HEK293 (cell line): Measurements from ENCODE around the gene VWF.

ENCODE experiments used
- CTCF ChIA-PET: fragments of 350-600 bp; formaldehyde crosslinking; extraction: SDS; loops from one replicate; lab custom pipeline; 2021; ENCODE audit warnings: antibody characterized with exemption; lab: Yijun Ruan, JAX
- POLR2A ChIA-PET: fragments of 300-600 bp; formaldehyde crosslinking; extraction: SDS; loops from one replicate; lab custom pipeline; 2020; ENCODE audit warnings: antibody characterized with exemption, inconsistent platforms; lab: Yijun Ruan, JAX
- H3K27ac ChIP-seq: fragments of 200-500 bp; sonication (Bioruptor generic); 2 replicates; pipeline ENCODE4 v1.5.1; 2014; ENCODE audit warnings: low read depth, low read length, control low read depth, inconsistent platforms; ENCODE audit errors: extremely low read depth
- H3K36me3 ChIP-seq, 2 experiments: fragments of 200-500 bp in 1 of 2; sonication (Bioruptor generic) in 1 of 2; 1 replicate in 1 of 2; 2 replicates in 1 of 2; pipeline ENCODE4 v1.5.1; 2014 to 2017; ENCODE audit warnings: inconsistent platforms in 2 of 2, low read length in 2 of 2; ENCODE audit not compliant: control insufficient read depth in 2 of 2, insufficient read depth in 1 of 2
- H3K4me1 ChIP-seq: fragments of 200-500 bp; sonication (Bioruptor generic); 2 replicates; pipeline ENCODE4 v1.5.1; 2014; ENCODE audit warnings: mild to moderate bottlenecking, low read length, inconsistent platforms; ENCODE audit not compliant: control insufficient read depth, insufficient read depth
- H3K4me3 ChIP-seq: 2 replicates; pipeline ENCODE4 v1.5.1; 2011; ENCODE audit warnings: low read depth, mild to moderate bottlenecking, control low read depth, low read length, moderate library complexity
- H3K9me3 ChIP-seq: fragments of 200-500 bp; sonication (Bioruptor generic); 2 replicates; pipeline ENCODE4 v1.5.1; 2014; ENCODE audit warnings: low read depth, low read length, inconsistent platforms; ENCODE audit not compliant: control insufficient read depth, insufficient read depth
- GLI4 ChIP-seq: fragments of 450-650 bp; formaldehyde crosslinking; IDR thresholded peaks from 2 replicates; pipeline ENCODE4 v1.5.1; 2016; ENCODE audit warnings: missing biosample characterization, missing genetic modification characterization
- GLIS1 ChIP-seq: fragments of 450-650 bp; formaldehyde crosslinking; IDR thresholded peaks from 2 replicates; pipeline ENCODE4 v1.5.1; 2016; ENCODE audit warnings: missing biosample characterization, missing genetic modification characterization
- OSR2 ChIP-seq: fragments of 450-650 bp; formaldehyde crosslinking; IDR thresholded peaks from 2 replicates; pipeline ENCODE4 v1.5.1; 2016; ENCODE audit warnings: missing biosample characterization, missing genetic modification characterization
- PRDM2 ChIP-seq: fragments of 450-650 bp; formaldehyde crosslinking; IDR thresholded peaks from 2 replicates; pipeline ENCODE4 v1.5.1; 2016; ENCODE audit warnings: missing biosample characterization, missing genetic modification characterization, borderline replicate concordance
- PRDM4 ChIP-seq: fragments of 450-650 bp; formaldehyde crosslinking; IDR thresholded peaks from 2 replicates; pipeline ENCODE4 v1.5.1; 2017; ENCODE audit warnings: missing biosample characterization, missing genetic modification characterization
- SP3 ChIP-seq: fragments of 450-650 bp; formaldehyde crosslinking; IDR thresholded peaks from 2 replicates; pipeline ENCODE4 v1.5.1; 2016; ENCODE audit warnings: missing biosample characterization, missing genetic modification characterization
- TRIM28 ChIP-seq: IDR thresholded peaks from 2 replicates; pipeline ENCODE4 v1.6.1; 2011; ENCODE audit warnings: low read length, control low read depth, borderline replicate concordance
- ZNF174 ChIP-seq: fragments of 450-650 bp; formaldehyde crosslinking; IDR thresholded peaks from 2 replicates; pipeline ENCODE4 v1.5.0; 2017; ENCODE audit warnings: missing biosample characterization, mild to moderate bottlenecking, missing genetic modification characterization
- ZNF223 ChIP-seq: fragments of 450-650 bp; formaldehyde crosslinking; IDR thresholded peaks from 2 replicates; pipeline ENCODE4 v1.5.1; 2016; ENCODE audit warnings: missing biosample characterization, missing genetic modification characterization
- ZNF391 ChIP-seq: fragments of 450-650 bp; formaldehyde crosslinking; IDR thresholded peaks from 2 replicates; pipeline ENCODE4 v1.5.1; 2016; ENCODE audit warnings: low read depth, missing biosample characterization, missing genetic modification characterization, borderline replicate concordance
- ZNF394 ChIP-seq: fragments of 450-650 bp; formaldehyde crosslinking; IDR thresholded peaks from 2 replicates; pipeline ENCODE4 v1.5.1; 2016; ENCODE audit warnings: missing biosample characterization, missing genetic modification characterization, mild to moderate bottlenecking, moderate library complexity, borderline replicate concordance
- ZNF426 ChIP-seq: fragments of 450-650 bp; formaldehyde crosslinking; IDR thresholded peaks from 2 replicates; pipeline ENCODE4 v1.5.1; 2017; ENCODE audit warnings: missing biosample characterization, missing genetic modification characterization, mild to moderate bottlenecking, inconsistent platforms, moderate library complexity
- ZNF433 ChIP-seq: fragments of 450-650 bp; formaldehyde crosslinking; IDR thresholded peaks from 2 replicates; pipeline ENCODE4 v1.5.1; 2016; ENCODE audit warnings: missing biosample characterization, missing genetic modification characterization, low read depth
- ZNF488 ChIP-seq: fragments of 450-650 bp; formaldehyde crosslinking; IDR thresholded peaks from 2 replicates; pipeline ENCODE4 v1.5.1; 2016; ENCODE audit warnings: missing biosample characterization, missing genetic modification characterization
- ZNF514 ChIP-seq: fragments of 450-650 bp; formaldehyde crosslinking; IDR thresholded peaks from 2 replicates; pipeline ENCODE4 v1.5.1; 2016; ENCODE audit warnings: missing biosample characterization, missing genetic modification characterization
- ZNF654 ChIP-seq: fragments of 450-650 bp; formaldehyde crosslinking; IDR thresholded peaks from 2 replicates; pipeline ENCODE4 v1.5.1; 2016; ENCODE audit warnings: low read depth, missing biosample characterization, missing genetic modification characterization
- ZNF664 ChIP-seq: fragments of 450-650 bp; formaldehyde crosslinking; IDR thresholded peaks from 2 replicates; pipeline ENCODE4 v1.5.1; 2016; ENCODE audit warnings: missing biosample characterization, missing genetic modification characterization
- TF ChIP-seq, protein P1 (sequence below): sonication (generic); formaldehyde crosslinking; IDR thresholded peaks from 2 replicates; pipeline ENCODE4 v1.8.1; 2022; ENCODE audit warnings: mild to moderate bottlenecking, moderate library complexity, missing genetic modification reagents
- TF ChIP-seq, protein P2 (sequence below): fragments of 450-650 bp; formaldehyde crosslinking; IDR thresholded peaks from 2 replicates; pipeline ENCODE4 v1.5.1; 2016; ENCODE audit warnings: missing biosample characterization, missing genetic modification characterization, low read depth

The VWF gene

DNA sequence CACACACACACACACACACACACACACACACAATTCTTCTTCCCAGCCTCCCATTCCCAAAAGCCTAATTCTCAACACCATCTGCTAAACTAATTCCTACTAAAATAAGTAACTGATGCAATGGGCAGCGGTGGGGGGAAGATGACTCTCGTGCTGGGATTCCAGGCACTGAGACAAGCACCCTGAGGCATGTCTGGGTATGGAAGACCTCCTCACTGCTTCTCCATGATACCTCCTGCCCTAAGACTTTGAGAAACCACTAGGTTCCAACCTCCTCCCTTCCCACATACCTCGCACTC lies 789 bp upstream of the VWF start:
- Histone ChIP-seq H3K27ac (no peak overlapping the region), H3K4me3 (no peak overlapping the region), H3K4me1 (no peaks in the 10 kb centered on the region), H3K9me3 (no peaks in the 10 kb centered on the region)
- CTCF ChIA-PET: interaction anchor here (0.7 to 1.0 kb wide), 2 partner anchors 137 to 159 kb away, joined by 3 read pairs; no protein-coding TSS in a partner anchor
- no peak for TF ChIP-seq ZNF174 (tag by site-specific recombination)
- TF ChIP-seq ZNF664 (tag by site-specific recombination): no peak
- TF ChIP-seq GLIS1 (tag by site-specific recombination): no peak
- TF ChIP-seq OSR2 (tag by site-specific recombination): no peak
- no peak for TF ChIP-seq ZNF433 (tag by site-specific recombination)
- TF ChIP-seq, protein P1, sequence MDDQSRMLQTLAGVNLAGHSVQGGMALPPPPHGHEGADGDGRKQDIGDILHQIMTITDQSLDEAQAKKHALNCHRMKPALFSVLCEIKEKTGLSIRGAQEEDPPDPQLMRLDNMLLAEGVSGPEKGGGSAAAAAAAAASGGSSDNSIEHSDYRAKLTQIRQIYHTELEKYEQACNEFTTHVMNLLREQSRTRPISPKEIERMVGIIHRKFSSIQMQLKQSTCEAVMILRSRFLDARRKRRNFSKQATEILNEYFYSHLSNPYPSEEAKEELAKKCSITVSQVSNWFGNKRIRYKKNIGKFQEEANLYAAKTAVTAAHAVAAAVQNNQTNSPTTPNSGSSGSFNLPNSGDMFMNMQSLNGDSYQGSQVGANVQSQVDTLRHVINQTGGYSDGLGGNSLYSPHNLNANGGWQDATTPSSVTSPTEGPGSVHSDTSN (CRISPR knock-in tag): no peak
- no peak for TF ChIP-seq SP3
- no peak for TF ChIP-seq ZNF391 (tag by site-specific recombination)
- TF ChIP-seq TRIM28: no peak
- TF ChIP-seq ZNF488 (tag by site-specific recombination): no peak
- TF ChIP-seq ZNF223 (tag by site-specific recombination): no peak
- no peak for TF ChIP-seq ZNF654
- no peak for TF ChIP-seq ZNF514 (tag by site-specific recombination)
- TF ChIP-seq GLI4 (tag by site-specific recombination): no peak
- TF ChIP-seq, all 188 proteins: peak for 0
- H3K36me3 ChIP-seq: no peaks in the 10 kb centered on the region
- POLR2A ChIA-PET: no interaction called here

DNA sequence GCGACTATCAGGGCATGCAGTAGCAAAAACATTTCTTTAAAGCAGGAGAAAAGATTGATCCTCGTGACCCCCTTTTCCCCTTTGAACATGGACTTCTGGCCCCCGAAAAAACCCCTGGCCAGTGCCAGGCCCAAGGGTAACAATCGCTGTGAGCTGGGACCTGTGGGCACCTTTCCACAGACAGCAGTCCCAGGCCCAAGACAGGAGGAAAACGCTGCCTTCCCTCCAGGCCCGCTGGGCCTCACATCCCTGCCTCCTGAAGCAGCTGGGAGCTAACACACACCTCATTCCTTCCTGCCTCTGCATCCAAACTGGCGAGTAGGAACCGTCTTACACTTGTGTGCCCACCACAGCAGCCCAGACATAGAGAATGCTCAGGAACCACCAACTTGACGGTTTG lies 1.2 kb downstream of the VWF start:
- CTCF ChIA-PET: interaction anchor here (0.7 kb wide), 1 partner anchor 343 kb away, joined by 3 read pairs; no protein-coding TSS in a partner anchor

More for the DNA sequence above, 1.2 kb downstream of the VWF start:
- no peak overlapping the region for H3K27ac ChIP-seq
- no peaks in the 10 kb centered on the region for H3K9me3 ChIP-seq
- no peaks in the 10 kb centered on the region for H3K4me1 ChIP-seq
- H3K36me3 ChIP-seq: no peaks in the 10 kb centered on the region
- no peak overlapping the region for H3K4me3 ChIP-seq
- POLR2A ChIA-PET: no interaction called here
- TF ChIP-seq ZNF391 (tag by site-specific recombination) (no peak), PRDM4 (tag by site-specific recombination) (no peak), ZNF394 (tag by site-specific recombination) (no peak), ZNF426 (tag by site-specific recombination) (no peak), PRDM2 (no peak)
- TF ChIP-seq, protein P2, sequence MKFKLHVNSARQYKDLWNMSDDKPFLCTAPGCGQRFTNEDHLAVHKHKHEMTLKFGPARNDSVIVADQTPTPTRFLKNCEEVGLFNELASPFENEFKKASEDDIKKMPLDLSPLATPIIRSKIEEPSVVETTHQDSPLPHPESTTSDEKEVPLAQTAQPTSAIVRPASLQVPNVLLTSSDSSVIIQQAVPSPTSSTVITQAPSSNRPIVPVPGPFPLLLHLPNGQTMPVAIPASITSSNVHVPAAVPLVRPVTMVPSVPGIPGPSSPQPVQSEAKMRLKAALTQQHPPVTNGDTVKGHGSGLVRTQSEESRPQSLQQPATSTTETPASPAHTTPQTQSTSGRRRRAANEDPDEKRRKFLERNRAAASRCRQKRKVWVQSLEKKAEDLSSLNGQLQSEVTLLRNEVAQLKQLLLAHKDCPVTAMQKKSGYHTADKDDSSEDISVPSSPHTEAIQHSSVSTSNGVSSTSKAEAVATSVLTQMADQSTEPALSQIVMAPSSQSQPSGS: no peak
- TF ChIP-seq, all 188 proteins: peak for 0
